Measurements from ENCODE around the gene TAF1B.

Gene TAF1B

DNA sequence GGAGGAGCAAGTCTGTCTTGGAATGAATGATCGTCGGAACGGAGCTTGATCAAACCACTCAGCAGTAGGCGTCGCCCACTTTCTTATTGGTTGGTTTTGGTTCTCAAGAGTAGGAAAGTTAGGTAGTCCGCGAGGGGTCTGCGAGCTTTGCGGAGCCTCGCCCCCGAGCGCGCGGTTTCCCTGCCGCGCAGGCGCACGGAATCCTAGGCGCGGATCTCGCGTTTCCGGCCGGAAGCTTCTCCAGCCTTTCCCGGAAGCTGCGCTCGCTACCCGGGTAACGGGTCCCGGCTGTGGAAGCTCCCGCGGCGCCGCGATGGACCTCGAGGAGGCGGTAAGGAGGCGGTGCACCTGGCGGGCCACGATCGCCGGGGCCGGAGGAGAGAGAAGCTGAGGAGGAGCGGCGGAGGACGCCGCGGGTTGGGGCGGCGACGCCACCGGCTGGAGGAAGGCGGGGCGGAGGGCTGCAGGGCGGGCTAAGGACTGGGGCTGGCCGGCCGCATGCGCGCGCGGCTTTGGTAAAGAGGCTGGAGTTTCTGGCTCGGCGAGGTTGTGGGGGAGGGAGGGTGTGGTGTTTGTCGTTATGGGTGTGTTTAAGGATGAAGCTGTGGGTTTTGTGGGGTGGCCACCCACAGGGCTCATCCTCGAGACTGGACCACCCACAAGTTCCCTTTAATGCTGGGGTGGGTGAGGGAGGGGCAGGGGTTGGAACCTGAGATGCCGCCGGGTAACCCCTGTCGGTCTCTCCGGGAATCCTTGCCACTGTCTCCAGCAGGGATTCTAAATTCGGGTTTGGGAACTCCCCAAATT is at the start of gene TAF1B:
Gene TAF1B (plus strand): TSS at position 246 of the 807 bp plus-strand sequence. CDS start 68 bp downstream, at position 314.
- peak; percentile 85 for DNase-seq

DNA sequence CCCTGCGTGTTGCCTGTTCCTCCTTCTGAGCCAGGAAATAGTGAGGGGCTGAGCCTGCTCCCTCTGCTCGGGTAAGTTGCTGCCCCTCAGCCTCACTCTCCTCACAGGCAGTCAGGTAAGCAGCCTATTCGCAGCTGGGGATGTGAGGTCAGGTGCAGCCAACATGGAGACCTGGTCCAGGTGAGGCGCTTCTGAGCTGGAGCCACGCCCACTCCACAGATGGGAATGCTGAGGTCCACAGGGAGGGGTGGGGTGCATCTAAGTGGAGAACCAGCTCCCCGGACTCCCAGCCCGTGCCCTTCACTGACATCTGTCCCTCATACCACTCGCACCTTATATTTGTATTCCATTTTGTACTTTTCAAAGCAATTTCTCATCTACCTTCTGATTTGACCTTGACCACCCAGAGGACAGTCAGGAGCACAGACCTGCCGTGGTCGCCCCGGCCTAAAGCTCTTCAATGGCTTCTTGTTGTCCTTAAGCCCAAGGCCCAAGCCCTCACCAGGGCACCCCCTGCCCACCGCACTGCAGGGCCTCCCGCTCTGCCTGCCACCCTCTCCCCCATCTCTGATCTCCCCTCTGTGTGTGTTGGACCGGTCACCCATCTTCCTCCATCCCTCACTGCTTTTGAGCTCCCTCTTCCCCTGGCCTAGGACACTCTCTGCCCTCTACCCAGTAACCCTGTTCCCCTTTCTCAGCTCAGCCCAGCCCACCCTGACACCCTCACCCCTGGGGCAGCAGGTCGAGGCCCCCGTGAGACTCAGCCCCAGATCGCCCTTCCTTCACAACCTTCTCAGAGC is 49.2 kb upstream of the TAF1B start:
- no peak for DNase-seq

DNA sequence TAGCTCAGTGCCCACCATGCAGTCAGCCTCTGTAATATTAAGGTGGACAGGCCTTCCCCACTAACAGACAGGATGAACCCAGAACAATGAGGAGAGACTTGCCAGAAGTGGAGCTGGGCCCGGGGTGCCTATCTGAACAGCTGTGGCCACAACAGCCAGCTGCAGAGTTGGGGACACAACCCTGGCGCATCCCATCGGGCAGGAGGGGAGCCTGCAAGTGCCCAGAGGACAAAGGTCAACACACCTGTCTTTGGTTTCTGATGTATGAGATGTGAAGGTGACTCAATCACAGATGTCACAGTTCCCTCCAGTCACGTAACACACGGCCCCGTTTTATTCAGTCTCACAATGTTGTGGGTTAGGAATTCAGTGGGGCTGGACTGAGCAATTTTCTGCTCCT is 48.2 kb upstream of the TAF1B start:
- DNase-seq: no peak

DNA sequence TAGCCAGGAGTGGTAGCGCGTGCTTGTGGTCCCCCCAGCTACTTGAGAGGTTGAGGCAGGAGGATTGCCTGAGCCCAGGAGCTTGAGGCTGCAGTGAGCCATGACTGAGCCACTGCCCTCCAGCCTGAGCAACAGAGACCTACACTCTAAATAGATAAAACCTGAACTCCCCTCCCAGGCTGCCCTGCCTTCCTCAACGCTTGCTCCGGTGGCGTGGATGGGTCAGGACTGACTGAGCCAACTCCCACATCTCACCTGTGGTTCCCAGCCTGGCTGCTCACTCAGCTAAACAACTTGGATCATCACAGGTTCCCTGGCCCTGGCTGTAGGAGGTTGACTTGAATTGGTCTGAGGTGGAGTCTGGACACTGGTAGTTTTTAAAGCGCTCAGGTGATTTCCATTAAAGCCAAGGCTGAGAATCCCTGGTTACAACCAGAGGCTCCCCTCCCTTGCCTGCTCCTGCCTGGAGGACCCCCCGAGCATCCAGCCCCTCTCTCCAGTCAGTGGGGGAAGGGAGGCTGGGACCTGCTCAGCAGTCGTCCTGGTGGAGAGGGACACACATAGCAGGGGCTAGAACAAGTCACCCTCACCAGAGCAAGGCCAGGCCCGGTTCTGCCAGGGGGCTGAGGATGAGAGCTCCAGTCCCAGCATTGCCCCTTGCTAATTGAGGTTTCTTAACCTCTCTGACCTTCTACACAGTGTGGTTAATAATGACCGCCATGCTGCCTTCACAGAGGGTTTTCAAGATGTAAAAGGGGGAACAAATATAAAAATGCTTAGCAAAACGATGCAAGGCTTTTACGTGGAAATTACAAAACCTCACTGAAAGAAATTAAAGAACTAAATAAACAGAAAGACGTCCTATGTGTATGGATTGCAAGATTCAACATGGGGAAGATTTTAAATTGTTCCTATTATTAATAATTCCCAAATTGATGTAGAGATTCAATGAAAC is 46.9 kb upstream of the TAF1B start:
- no peak for DNase-seq

DNA sequence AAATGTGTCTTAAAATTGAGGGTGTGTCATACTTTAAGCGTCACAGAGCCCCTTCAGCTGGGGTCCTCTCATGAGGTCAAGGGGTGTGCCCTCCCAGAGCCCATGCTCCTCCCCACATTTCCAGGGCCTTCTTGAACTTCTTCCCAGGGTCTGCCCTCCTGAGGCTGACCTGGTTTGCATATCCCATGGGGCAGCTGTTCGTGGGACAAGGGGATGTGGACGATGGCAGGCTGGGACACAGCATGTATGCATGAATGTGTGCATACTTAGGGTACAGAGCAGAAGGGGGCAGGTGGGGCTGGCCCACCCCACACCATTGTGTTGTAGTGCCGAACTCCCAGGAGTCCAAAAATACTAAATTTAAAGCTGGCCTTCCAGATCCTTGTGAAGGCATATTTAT is 46.2 kb upstream of the TAF1B start:
- DNase-seq: no peak

DNA sequence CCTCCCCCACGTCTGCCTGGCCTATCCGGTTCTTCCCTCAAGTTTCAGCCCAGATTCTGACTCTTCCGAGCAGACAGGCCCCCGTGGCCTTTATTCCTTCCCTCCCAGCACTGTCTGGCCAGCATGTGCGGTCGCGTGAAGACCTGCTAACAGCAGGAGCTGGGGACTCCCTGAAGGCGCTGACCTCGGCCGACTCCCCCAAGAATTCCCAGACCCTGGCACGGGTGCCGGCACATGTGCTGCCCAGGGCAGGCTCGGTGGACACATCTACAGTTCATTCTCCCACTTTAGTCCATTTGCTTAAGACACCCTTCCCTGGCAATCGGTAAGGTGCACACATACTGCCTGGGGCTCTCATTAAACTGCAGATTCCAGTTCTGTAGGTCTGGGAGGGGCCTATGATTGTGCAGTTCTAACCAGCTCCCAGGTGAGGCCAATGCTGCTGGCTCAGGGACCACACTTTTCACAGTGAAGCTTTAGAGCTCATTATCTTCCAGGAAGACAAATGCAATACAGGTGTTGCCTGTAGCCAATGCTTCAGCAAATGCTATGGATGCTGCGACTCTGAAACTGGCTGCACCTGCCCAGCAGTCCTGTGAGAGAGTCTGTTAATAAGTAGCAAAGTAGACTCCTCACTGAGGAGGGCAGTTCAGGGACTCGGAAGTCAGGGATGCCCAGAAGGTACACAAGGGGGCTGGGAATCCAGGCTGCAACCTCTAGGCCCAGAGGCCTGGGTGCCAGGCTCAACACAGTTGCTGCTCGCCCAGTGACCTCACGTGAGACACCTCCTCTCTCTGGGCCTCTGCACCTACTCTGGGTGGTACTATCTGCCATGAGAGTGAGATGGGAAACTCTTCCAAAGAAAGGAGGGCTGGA is 45.4 kb upstream of the TAF1B start:
- no peak for DNase-seq

DNA sequence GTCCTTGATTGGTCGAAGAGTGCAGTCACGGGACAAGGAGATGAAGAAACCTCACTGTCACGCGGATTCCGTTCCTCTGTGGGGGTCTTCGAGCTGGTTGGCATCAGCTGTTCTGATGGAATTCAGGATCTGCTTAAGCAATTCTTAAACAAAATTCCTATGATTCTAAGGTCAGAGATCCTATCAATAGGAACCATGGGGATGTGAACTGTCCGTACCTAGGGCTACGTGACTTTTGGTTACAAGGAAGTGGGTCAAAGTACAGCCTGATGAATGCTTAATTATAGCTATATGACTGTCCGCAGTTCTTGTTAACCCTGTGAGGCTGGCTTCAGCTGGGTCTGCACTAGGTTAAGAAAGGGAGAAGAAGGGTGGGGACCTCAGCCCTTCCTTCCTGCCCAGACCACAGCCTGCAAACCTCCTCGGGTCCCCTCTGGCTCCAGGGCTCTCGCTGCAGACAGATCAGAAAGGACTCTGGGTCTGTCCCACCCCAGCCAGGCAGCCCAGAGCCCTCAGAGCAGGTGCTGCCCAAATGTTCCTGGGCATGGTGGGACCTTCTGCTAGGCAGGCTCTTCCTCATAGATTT is 44.2 kb upstream of the TAF1B start:
- no peak for DNase-seq

DNA sequence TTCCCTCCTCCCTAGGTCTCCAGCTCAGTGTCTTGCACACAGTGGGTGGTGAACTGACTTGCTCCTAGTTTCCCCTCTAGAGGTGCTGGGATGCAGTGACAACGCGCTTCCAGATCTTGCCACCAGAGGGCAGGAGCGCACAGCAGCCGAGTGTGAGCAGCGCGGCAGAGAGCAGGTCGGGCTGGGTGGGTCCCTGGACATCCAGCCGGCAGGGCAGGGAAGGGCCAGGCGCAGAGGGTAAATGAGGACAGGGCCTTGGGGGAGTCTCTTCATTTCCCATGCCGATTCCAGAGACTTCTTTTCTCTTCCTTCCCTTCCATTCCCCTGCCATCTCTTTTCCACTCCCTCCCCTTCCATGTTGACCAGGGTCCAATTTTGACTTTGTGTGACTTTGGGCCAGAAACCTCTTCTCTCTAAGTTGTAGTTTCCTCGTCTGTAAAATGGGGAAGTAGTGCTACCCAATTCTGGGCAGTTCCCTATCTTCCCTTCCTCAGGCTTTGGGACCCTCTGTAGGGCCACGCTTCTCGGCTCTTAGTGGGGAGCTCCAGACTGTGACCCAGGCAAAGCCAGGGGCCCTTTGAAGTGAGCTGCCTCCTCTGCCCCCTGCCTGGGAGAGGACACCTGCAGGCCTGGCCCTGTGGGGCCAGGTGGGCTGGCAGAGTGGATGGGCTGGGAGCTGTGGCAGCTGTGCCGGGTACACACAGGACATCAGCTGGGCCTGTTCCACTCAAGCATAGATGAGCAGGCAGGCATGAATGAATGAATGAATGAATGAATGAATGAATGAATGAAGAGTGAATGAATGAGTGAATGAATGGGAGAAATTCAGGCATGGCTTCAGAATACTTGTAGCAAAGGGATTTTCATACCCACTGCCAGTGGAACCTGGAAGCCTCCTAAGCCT is 43.3 kb upstream of the TAF1B start:
- peak; percentile 89 for DNase-seq

DNA sequence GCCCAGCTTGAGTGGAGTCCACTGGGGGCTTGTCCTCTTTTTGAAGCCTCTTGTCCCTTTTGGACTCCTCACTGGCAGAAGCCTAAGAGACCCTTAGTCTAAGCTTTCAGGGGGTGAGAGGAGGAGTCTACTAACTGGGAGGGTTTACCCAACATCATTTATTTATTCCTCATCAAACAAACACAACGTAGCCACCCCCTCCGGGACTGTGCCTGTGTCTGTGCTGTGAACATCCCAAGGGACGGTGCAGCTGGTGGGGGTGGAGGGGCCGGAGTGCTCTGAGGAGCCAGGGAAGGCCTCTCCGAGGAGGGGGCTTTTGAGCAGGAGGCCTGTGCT is 42.7 kb upstream of the TAF1B start:
- no peak for DNase-seq

DNA sequence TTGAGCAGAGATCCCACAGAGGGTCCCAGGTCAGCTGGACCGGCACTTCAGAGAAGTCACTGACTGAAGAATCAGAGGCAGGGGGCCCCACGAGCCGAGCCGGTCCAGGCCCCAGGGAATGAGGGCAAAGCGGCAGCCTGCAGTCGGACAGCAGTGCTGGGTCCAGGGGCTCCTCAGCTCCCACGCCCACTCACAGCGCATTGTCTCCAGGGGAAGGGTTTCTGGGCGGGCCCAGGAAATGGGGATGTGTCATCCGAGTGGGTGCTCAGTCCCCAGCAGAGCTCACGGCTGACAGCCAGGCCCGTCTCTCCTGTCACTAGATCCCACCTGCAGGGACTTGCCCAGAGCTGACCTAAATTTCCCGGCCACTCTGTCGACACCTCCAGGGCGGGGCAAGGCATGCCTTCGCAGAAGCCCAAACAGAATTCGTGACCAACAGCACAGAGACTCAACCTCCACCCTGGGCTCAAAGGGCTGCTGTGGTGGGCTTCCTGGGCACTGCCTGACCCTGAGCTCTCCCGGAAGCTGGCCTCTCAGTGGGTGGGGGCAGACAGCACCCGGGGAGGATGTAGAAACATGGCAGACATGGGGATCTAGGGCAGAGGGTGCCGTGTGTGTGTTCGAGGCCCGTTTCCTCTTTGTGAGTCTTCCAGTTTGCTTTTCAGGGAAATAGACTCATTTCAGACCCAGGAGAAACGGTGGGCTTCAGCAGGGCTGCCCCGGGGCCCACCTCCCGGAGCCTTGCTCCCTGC is 42.1 kb upstream of the TAF1B start:
- DNase-seq: peak; percentile 56

DNA sequence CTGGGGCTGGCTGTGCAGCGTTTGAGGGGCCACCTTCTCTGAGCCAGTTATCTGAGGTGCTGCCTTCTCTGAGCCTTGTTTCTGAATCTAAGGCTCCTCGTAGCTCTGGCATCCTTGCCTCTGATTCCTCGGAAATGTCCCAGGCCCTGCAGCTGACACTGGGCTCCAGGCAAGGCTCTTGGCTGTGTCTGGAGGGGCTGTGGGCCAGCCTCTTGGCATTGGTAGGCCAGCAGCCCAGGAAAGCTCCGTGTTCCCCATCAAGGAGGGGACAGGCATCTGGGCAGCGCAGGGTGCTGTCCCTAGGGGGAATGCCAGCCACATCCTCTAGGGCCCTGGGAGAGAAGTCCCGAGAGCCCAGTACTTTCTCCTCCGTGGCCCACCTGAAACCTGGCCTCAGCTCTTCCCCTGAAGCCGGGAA is 40.7 kb upstream of the TAF1B start:
- no peak for DNase-seq

DNA sequence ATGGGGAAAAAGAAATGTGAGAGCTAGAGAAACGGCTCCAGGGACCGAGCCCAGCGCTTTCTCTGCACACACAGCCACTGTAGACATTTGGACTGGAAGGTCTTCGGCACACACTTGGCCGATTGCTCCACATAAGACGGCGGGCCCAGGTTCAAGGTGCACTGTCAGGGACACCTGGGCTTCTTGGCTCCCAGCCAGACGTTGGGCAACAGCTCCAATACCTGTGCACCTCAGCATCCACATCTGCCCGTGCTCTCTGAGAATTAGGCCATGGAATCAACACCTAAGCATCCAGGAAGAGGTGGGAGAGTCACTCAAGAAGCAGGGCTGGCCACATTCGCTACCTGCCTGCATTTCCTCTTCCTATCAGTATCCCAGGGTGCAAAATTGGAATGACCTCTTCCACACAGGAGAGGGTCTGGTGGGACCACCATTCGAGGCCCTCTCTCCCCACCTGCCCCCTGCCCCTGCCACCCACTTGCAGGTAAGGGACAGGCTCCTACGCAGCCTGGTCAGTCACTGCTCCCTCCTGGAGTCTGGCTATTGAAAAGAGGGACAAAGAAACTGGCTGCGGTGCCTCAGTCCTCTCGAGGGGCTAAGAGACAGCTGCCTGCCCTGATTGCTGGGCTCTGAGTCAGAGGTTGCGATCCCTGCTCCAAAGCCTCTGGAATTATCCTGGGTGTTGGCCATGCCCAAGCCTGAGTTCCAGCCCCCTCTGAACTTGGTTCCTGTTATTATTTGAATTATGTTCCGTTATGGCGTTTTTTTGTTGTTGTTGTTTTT is 40.1 kb upstream of the TAF1B start:
- no peak for DNase-seq

DNA sequence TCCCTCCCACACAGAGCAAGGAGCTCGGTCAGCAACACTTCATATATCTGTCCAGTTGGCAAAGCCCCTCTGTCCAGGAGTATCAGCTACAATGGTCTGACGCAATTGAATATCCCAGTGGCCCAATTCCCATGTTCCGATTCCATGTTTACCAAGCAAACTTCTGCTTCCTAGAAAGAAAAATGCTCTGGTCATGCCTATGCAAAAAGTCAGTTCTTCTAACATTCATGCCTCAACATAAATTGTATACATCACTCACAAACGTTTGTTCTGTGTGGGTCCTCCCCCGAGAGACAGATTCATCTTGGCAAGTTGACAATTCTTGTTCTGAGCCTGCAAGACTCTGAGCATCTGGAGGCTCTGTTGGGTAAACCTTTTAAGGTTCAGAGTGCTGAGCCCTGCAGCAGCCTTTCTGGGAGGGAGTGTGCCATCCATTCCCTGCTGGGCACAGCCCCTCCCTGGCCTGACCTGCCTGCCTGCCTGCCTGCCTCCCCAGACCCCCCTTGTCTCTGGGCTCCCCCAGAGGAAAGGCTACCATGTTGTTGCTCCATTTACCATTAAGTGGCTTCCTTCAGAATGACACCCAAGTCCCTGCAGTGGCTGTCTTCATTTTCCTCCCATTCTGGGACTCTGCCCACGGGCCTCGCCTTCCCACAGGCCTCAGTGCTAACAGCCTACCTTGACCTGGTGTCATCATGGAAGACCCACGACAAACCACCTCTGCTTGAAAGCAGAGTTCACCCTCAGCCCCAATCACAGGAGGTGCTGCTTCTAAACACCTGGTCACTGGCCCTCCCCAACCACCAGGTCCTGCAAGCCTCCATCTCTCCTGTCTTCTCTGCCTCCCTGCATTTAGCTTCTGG is 37.6 kb upstream of the TAF1B start:
- DNase-seq: no peak

DNA sequence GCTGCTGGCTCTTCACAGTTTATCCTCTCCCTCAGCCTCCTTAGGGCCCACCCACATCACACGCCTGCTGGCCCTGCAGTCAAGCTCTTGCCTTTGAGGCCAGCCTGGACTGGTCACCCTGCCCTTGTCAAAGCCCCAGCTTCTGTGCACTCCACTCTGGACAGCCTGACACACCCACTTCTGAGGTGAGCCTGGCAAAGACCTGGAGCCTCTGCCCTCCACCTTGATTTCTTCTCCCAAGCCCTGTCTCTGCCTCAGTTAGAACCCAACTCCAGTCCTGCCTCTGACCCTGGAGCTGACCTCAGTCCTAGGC is 37.0 kb upstream of the TAF1B start:
- DNase-seq: no peak

DNA sequence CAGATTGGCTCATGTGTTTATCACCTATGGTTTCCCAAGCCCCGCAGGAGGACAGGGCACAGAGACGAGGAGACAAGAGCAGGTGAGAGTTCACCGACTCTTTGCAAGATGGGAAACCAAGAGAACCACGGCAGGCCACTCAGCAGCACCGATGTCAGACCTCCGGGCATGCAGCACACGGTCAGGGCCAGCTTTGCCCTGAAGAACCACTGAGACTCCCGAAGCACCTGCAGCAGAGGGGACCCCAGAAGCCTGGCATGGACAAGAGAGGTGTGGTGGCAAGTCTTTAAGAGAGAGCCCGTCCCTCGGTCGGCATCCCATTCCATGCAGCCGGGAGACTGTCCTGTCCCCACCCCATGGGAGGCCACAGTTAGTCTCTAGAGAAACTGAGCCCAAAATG is 36.6 kb upstream of the TAF1B start:
- DNase-seq: no peak

DNA sequence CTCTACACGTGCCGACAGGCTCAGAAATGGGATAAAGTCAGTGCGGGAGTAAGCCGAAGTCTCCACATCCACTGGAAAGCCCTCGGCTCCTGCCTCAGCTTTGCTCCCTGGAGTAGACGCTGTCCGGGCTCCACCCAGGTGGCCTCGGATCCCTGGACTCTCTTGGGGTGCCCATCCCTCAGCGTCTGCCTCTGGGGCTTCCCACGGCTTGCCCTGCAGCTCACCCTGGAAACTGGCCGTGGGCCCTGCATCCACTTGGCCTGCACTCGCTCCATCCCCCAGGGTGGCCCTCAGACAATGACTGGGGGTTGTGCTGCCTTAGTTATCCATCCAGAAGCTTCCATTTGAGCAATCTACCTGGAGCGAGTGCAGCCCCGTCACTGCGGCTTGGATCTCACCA is 36.2 kb upstream of the TAF1B start:
- no peak for DNase-seq

DNA sequence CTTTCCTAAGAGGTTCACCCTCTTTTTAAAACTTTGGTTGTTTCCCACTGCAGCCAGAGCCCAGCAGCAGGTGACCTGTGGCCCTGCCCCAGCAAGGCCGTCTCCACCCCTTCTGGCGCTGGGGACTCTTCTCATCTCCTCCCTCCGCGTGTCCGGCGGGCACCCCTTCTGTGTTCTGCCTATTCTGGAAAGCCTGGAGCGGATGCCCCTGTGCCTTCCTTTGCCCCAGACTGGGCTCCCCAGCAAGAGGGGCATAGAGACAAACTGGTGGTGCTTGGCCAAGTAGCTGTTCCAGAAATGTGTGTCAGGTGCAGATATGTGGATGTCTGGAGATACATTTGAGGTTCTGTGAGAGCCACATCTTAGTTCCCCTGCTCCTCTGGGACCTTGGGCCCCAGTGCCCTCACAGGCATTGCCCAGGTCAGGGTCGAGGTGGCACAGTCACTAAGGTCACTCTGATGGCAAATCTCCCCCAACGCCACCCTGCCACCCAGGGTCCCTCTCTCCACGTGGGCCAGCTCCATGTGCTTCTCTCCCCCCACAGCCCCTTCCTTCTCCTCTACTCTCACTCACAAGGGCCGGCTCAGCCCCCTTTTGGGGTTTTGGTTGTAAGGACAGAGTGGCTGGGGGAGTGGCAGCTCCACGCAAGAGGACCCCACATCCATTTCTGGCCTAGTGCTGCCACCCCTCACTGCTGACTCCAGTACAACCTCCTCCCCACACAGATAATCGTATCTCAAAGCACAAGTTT is 35.5 kb upstream of the TAF1B start:
- no peak for DNase-seq

Measured in activated T-cell treated with anti-CD3 and anti-CD28 coated beads, Interleukin-2, amount 50 U/mL, for 1 hour (primary cell).